ENCODE measurements around the gene ACACB. TPM values are rescaled to one million over a fixed set of nuclear protein-coding genes. Genes with fewer than 3 reads are reported as not detected.
A peak's percentile ranks its signal among the peaks of the same experiment; 100 is the strongest.

ACACB gene
- total and polyA plus RNA-seq, 2 donors from 2014 or later = 13.8 to 56.8 TPM

DNA sequence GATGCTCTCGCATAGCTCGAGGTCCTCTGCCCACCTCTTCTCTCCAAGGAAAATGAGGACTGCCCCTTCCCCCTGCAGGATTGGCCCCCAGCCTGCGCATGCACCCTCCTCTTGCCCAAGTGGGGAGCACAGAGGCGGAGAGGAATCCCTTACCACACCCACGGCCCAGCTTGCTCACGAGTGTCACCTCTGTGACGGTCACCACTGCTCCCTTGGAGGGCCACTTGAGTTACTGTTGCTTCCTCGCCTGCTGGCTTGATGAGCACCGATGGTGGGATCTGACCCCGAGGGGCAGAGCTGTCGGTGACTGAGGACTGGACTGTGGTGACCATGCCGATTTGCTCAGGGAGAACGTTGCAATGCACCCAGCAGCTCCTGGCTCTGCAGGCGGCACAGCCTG, 151.0 kb downstream of the ACACB start:
- H3K27ac ChIP-seq (ENCODE audit: low read depth in 2 of 2, low read length in 2 of 2) = no peak overlapping the region
- intact Hi-C loops (cut with DNase I) = loop anchor here (10.0 kb wide), 1 partner anchor 117 kb away; no protein-coding TSS in a partner anchor
- no peak overlapping the region for H3K9ac ChIP-seq (ENCODE audit: low read length in 3 of 3)
- H3K9me3 ChIP-seq (ENCODE audit: control insufficient read depth in 2 of 3, insufficient read depth in 1 of 3, low read length in 3 of 3) = no peaks in the 10 kb centered on the region
- FAIRE-seq (no peak), DNase-seq (no peak)
- no peaks in the 10 kb centered on the region for H3K27me3 ChIP-seq (ENCODE audit: control insufficient read depth, insufficient read depth, low read length)
- peaks cover 0 to 2% (median 0%) of the 10 kb centered on the region in 3 donors for H3K4me1 ChIP-seq (ENCODE audit: control insufficient read depth in 2 of 3, insufficient read depth in 2 of 3, low read depth in 1 of 3, low read length in 3 of 3)
- peaks cover 0 to 40% (median 18%) of the 10 kb centered on the region in 3 donors for H3K36me3 ChIP-seq (ENCODE audit: control insufficient read depth in 2 of 3, insufficient read depth in 3 of 3, low read length in 3 of 3)
- no peak overlapping the region for H3K4me3 ChIP-seq (ENCODE audit: low read length in 3 of 3)
- TF ChIP-seq, protein P1, sequence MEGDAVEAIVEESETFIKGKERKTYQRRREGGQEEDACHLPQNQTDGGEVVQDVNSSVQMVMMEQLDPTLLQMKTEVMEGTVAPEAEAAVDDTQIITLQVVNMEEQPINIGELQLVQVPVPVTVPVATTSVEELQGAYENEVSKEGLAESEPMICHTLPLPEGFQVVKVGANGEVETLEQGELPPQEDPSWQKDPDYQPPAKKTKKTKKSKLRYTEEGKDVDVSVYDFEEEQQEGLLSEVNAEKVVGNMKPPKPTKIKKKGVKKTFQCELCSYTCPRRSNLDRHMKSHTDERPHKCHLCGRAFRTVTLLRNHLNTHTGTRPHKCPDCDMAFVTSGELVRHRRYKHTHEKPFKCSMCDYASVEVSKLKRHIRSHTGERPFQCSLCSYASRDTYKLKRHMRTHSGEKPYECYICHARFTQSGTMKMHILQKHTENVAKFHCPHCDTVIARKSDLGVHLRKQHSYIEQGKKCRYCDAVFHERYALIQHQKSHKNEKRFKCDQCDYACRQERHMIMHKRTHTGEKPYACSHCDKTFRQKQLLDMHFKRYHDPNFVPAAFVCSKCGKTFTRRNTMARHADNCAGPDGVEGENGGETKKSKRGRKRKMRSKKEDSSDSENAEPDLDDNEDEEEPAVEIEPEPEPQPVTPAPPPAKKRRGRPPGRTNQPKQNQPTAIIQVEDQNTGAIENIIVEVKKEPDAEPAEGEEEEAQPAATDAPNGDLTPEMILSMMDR (IDR thresholded peaks at IDR 0.05; ENCODE audit: borderline replicate concordance, extremely low read depth, insufficient read depth) = no peak

DNA sequence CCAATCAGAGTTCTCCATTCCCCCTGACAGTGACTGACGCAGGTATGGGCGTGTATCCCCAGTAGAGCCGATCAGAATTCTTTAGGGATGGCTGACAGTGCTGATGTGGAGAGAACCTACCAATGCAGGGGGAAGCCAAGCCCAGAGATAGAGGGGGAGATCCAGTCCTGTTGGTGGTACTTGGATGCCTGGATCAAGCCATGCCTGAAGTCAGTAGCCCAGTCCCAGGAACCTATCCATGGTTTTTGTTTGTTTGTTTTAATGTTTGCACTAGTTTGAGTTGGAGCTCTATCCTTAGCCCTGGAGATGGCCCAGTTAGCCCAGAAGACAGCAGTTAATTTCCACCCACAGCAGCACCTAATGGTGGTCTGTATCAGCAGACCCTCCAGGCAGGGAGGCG, 152.5 kb downstream of the ACACB start:
- H3K9me3 ChIP-seq (ENCODE audit: control insufficient read depth in 2 of 3, insufficient read depth in 1 of 3, low read length in 3 of 3) = no peaks in the 10 kb centered on the region
- FAIRE-seq = no peak
- H3K27ac ChIP-seq (ENCODE audit: low read depth in 2 of 2, low read length in 2 of 2) = no peak overlapping the region
- H3K9ac ChIP-seq (ENCODE audit: low read length in 3 of 3) = no peak overlapping the region
- peaks cover 0 to 2% (median 0%) of the 10 kb centered on the region in 3 donors for H3K4me1 ChIP-seq (ENCODE audit: control insufficient read depth in 2 of 3, insufficient read depth in 2 of 3, low read depth in 1 of 3, low read length in 3 of 3)
- no peak for DNase-seq
- H3K4me3 ChIP-seq (ENCODE audit: low read length in 3 of 3) = no peak overlapping the region
- no peaks in the 10 kb centered on the region for H3K27me3 ChIP-seq (ENCODE audit: control insufficient read depth, insufficient read depth, low read length)
- intact Hi-C loops (cut with DNase I) = loop anchor here (10.0 kb wide), 1 partner anchor 116 kb away; no protein-coding TSS in a partner anchor
- TF ChIP-seq, protein P1 (IDR thresholded peaks at IDR 0.05; ENCODE audit: borderline replicate concordance, extremely low read depth, insufficient read depth) = no peak
- H3K36me3 ChIP-seq (ENCODE audit: control insufficient read depth in 2 of 3, insufficient read depth in 3 of 3, low read length in 3 of 3) = peaks cover 0 to 35% (median 18%) of the 10 kb centered on the region in 3 donors

DNA sequence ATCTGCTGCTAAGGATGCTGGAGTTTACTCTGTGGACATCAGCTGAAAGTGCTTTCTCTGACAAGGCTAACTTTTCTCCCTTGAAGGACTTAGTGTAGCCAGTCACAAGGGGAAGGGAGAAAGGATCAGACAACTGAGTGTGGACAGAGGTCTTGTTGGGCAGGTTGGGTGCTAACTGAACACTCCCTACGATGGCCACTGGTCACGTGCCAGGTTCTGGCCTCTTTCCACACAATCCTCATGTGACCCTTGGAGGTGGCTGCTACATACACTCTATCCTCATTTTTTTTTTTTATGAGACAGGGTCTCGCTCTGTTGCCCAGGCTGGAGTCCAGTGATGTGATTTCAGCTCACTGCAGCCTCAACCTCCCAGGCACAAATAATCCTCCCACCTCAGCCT, 153.0 kb downstream of the ACACB start:
- TF ChIP-seq, protein P1 (IDR thresholded peaks at IDR 0.05; ENCODE audit: borderline replicate concordance, extremely low read depth, insufficient read depth) = no peak
- Histone ChIP-seq H3K9me3 (ENCODE audit: control insufficient read depth in 2 of 3, insufficient read depth in 1 of 3, low read length in 3 of 3) (no peaks in the 10 kb centered on the region), H3K36me3 (ENCODE audit: control insufficient read depth in 2 of 3, insufficient read depth in 3 of 3, low read length in 3 of 3) (peaks cover 0 to 30% (median 17%) of the 10 kb centered on the region in 3 donors), H3K4me3 (ENCODE audit: low read length in 3 of 3) (no peak overlapping the region), H3K27me3 (ENCODE audit: control insufficient read depth, insufficient read depth, low read length) (no peaks in the 10 kb centered on the region), H3K4me1 (ENCODE audit: control insufficient read depth in 2 of 3, insufficient read depth in 2 of 3, low read depth in 1 of 3, low read length in 3 of 3) (peaks cover 0 to 2% (median 0%) of the 10 kb centered on the region in 3 donors), H3K27ac (ENCODE audit: low read depth in 2 of 2, low read length in 2 of 2) (no peak overlapping the region), H3K9ac (ENCODE audit: low read length in 3 of 3) (no peak overlapping the region)
- intact Hi-C loops (cut with DNase I) = loop anchor here (10.0 kb wide), 1 partner anchor 115 kb away; no protein-coding TSS in a partner anchor
- DNase-seq (peak in 1 of 5 donors; percentile 30), FAIRE-seq (no peak)

DNA sequence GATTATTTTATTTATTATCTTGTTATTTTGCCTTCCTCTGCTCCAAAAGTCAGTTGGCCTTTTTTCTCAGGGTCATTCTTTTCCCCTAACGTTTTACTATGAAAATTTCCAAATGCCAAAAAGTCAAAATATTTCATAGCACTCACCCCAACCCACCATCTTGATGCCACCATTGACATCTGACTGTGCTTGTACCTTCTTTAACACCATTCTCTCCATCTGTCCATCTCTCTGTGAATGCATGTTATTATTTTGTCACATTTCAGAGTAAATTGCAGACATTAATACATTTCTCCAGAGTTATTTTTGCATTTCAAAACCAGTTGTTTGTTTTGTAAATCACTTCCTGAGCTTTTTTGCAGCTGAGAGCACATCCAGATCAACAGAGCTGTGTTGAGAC, 154.1 kb downstream of the ACACB start:
- FAIRE-seq = no peak
- no peak for DNase-seq

More for the DNA sequence above, 154.1 kb downstream of the ACACB start:
- intact Hi-C loops (cut with DNase I) = no loop called here
- H3K27ac ChIP-seq (ENCODE audit: low read depth in 2 of 2, low read length in 2 of 2) = no peak overlapping the region
- H3K4me1 ChIP-seq (ENCODE audit: control insufficient read depth in 2 of 3, insufficient read depth in 2 of 3, low read depth in 1 of 3, low read length in 3 of 3) = no peaks in the 10 kb centered on the region
- H3K9me3 ChIP-seq (ENCODE audit: control insufficient read depth in 2 of 3, insufficient read depth in 1 of 3, low read length in 3 of 3) = no peaks in the 10 kb centered on the region
- H3K27me3 ChIP-seq (ENCODE audit: control insufficient read depth, insufficient read depth, low read length) = no peaks in the 10 kb centered on the region
- TF ChIP-seq, protein P1 (IDR thresholded peaks at IDR 0.05; ENCODE audit: borderline replicate concordance, extremely low read depth, insufficient read depth) = no peak
- H3K4me3 ChIP-seq (ENCODE audit: low read length in 3 of 3) = no peak overlapping the region
- no peak overlapping the region for H3K9ac ChIP-seq (ENCODE audit: low read length in 3 of 3)
- H3K36me3 ChIP-seq (ENCODE audit: control insufficient read depth in 2 of 3, insufficient read depth in 3 of 3, low read length in 3 of 3) = peaks cover 0 to 25% (median 7%) of the 10 kb centered on the region in 3 donors
